H1 (cell line): Measurements from ENCODE around the gene VSNL1. TPM values are rescaled to one million over a fixed set of nuclear protein-coding genes. Genes with fewer than 3 reads are reported as not detected.

Experiments used
- CTCF ChIA-PET: fragments of 300-600 bp; sonication (Branson Sonifier 250); formaldehyde crosslinking; loops from one replicate; lab custom pipeline; 2021; ENCODE audit not compliant: partially characterized antibody; lab: Charles Lee
- POLR2A ChIA-PET: fragments of 300-600 bp; sonication (Branson Sonifier 250); formaldehyde crosslinking; loops from one replicate; lab custom pipeline; 2021; ENCODE audit warnings: inconsistent platforms; ENCODE audit not compliant: partially characterized antibody; lab: Charles Lee
- DNase-seq, 2 experiments: peaks; one replicate each; pipeline versions ENCODE4 v3.0.0 to v3.0.0-alpha.2; 2010 to 2022; ENCODE audit warnings: low spot score in 2 of 2, low read depth in 1 of 2, mixed read lengths in 1 of 2
- FAIRE-seq: peaks from 2 replicates; lab custom pipeline; 2011; peaks lifted over from hg19 to GRCh38; lab: Jason Lieb, UNC
- H2AFZ ChIP-seq: 2 replicates; pipeline ENCODE4 v1.8.1; 2012; ENCODE audit warnings: low read length, inconsistent platforms
- H2AK5ac ChIP-seq: 2 replicates; pipeline ENCODE4 v1.6.1; 2013; ENCODE audit warnings: low read depth, low read length
- H2BK120ac ChIP-seq: replicated peaks from 2 replicates; pipeline ENCODE3; 2013; ENCODE audit warnings: low read depth, low read length, inconsistent platforms
- H2BK12ac ChIP-seq: 2 replicates; pipeline ENCODE4 v1.6.1; 2013; ENCODE audit warnings: low read depth, low read length
- H2BK15ac ChIP-seq: 2 replicates; pipeline ENCODE4 v1.6.1; 2013; ENCODE audit warnings: low read length
- H2BK20ac ChIP-seq: 2 replicates; pipeline ENCODE4 v1.6.1; 2013; ENCODE audit warnings: low read length
- H2BK5ac ChIP-seq: 2 replicates; pipeline ENCODE4 v1.6.1; 2013; ENCODE audit warnings: low read depth, low read length
- H3K14ac ChIP-seq: 2 replicates; pipeline ENCODE4 v1.6.1; 2013; ENCODE audit warnings: inconsistent platforms; ENCODE audit not compliant: insufficient read length
- H3K18ac ChIP-seq: 2 replicates; pipeline ENCODE4 v1.6.1; 2013; ENCODE audit warnings: low read length; ENCODE audit errors: extremely low read depth
- H3K23ac ChIP-seq: 2 replicates; pipeline ENCODE4 v1.6.1; 2013; ENCODE audit warnings: inconsistent platforms; ENCODE audit not compliant: insufficient read length
- H3K23me2 ChIP-seq: 2 replicates; pipeline ENCODE4 v1.6.1; 2013; ENCODE audit warnings: low read depth, low read length
- H3K27ac ChIP-seq: 2 replicates; pipeline ENCODE4 v1.6.1; 2011; ENCODE audit warnings: low read depth, low read length, inconsistent platforms
- H3K27me3 ChIP-seq, 4 experiments: replicated peaks in 1 of 4; 1 replicate in 1 of 4; 2 replicates in 3 of 4; pipeline versions ENCODE4 v1.6.1 to v1.8.1; 2011 to 2013; ENCODE audit warnings: low read length in 3 of 4, mild to moderate bottlenecking in 3 of 4, inconsistent platforms in 2 of 4, mixed read lengths in 2 of 4, moderate library complexity in 1 of 4; ENCODE audit not compliant: control insufficient read depth in 3 of 4, insufficient read depth in 3 of 4; ENCODE audit errors: extremely low read depth in 1 of 4
- H3K36me3 ChIP-seq, 4 experiments: 2 replicates each; pipeline versions ENCODE4 v1.6.1 to v1.8.1; 2011 to 2013; ENCODE audit warnings: mild to moderate bottlenecking in 4 of 4, low read length in 3 of 4, moderate library complexity in 2 of 4, control low read depth in 1 of 4, inconsistent platforms in 1 of 4; ENCODE audit not compliant: insufficient read depth in 4 of 4, control insufficient read depth in 2 of 4
- H3K4ac ChIP-seq: replicated peaks from 2 replicates; pipeline ENCODE3; 2013; ENCODE audit warnings: low read length, low read depth, mixed read lengths, inconsistent platforms; ENCODE audit not compliant: insufficient read length
- H3K4me1 ChIP-seq, 4 experiments: replicated peaks in 1 of 4; 1 replicate in 1 of 4; 2 replicates in 3 of 4; pipeline versions ENCODE4 v1.6.1 to v1.8.1; 2011 to 2013; ENCODE audit warnings: low read length in 3 of 4, inconsistent platforms in 2 of 4, mixed read lengths in 1 of 4; ENCODE audit not compliant: insufficient read depth in 4 of 4, control insufficient read depth in 3 of 4
- H3K4me2 ChIP-seq, 2 experiments: 2 replicates each; pipeline versions ENCODE4 v1.6.1 to v1.8.1; 2011 to 2013; ENCODE audit warnings: low read depth in 2 of 2, low read length in 2 of 2, control low read depth in 1 of 2, inconsistent platforms in 1 of 2, mild to moderate bottlenecking in 1 of 2; ENCODE audit not compliant: insufficient read depth in 1 of 2
- H3K4me3 ChIP-seq, 4 experiments: fragments of 200-600, 300-600 bp in 1 of 4; sonication (generic), shearing (Covaris generic), sonication (Bioruptor Twin) in 1 of 4; 2 replicates each; pipeline versions ENCODE4 v1.5.1 to v1.8.1; 2011 to 2016; ENCODE audit warnings: low read length in 4 of 4, low read depth in 3 of 4, control low read depth in 2 of 4, inconsistent platforms in 2 of 4, mild to moderate bottlenecking in 2 of 4, mixed read lengths in 1 of 4, moderate library complexity in 1 of 4; ENCODE audit not compliant: insufficient read depth in 2 of 4; ENCODE audit errors: extremely low read depth in 1 of 4
- H3K56ac ChIP-seq: replicated peaks from 2 replicates; pipeline ENCODE3; 2013; ENCODE audit warnings: low read depth, mild to moderate bottlenecking, mixed read lengths, low read length, inconsistent platforms; ENCODE audit not compliant: insufficient read length
- H3K79me1 ChIP-seq: 2 replicates; pipeline ENCODE4 v1.6.1; 2013; ENCODE audit warnings: low read depth, low read length, control low read depth
- H3K79me2 ChIP-seq, 2 experiments: 2 replicates each; pipeline versions ENCODE4 v1.6.1 to v1.8.1; 2012 to 2013; ENCODE audit warnings: low read length in 2 of 2, mild to moderate bottlenecking in 2 of 2, inconsistent platforms in 1 of 2; ENCODE audit not compliant: insufficient read depth in 2 of 2, control insufficient read depth in 1 of 2
- H3K9ac ChIP-seq, 4 experiments: replicated peaks in 1 of 4; 1 replicate in 1 of 4; 2 replicates in 3 of 4; pipeline versions ENCODE4 v1.6.1 to v1.8.1; 2011 to 2013; ENCODE audit warnings: low read depth in 3 of 4, low read length in 3 of 4, control low read depth in 2 of 4, mild to moderate bottlenecking in 2 of 4, moderate library complexity in 2 of 4, inconsistent platforms in 1 of 4; ENCODE audit errors: extremely low read depth in 1 of 4
- H3K9me3 ChIP-seq, 2 experiments: 2 replicates each; pipeline versions ENCODE4 v1.6.1 to v1.8.1; 2012 to 2013; ENCODE audit warnings: mild to moderate bottlenecking in 2 of 2, moderate library complexity in 2 of 2, control low read depth in 1 of 2, inconsistent platforms in 1 of 2, low read depth in 1 of 2, low read length in 1 of 2, mixed read lengths in 1 of 2; ENCODE audit not compliant: insufficient read depth in 2 of 2
- H4K20me1 ChIP-seq, 2 experiments: replicated peaks in 1 of 2; 2 replicates each; pipeline versions ENCODE3 to v1.8.1; 2011 to 2013; ENCODE audit warnings: inconsistent platforms in 2 of 2, low read length in 2 of 2, mild to moderate bottlenecking in 1 of 2; ENCODE audit not compliant: insufficient read depth in 2 of 2, control insufficient read depth in 1 of 2
- H4K5ac ChIP-seq: 2 replicates; pipeline ENCODE4 v1.6.1; 2013; ENCODE audit warnings: low read length, low read depth, mixed read lengths, inconsistent platforms; ENCODE audit not compliant: insufficient read length
- H4K8ac ChIP-seq: 2 replicates; pipeline ENCODE4 v1.8.0; 2013; ENCODE audit warnings: mild to moderate bottlenecking, moderate library complexity, low read length, inconsistent platforms; ENCODE audit not compliant: insufficient read depth; ENCODE audit errors: extremely low read depth
- H4K91ac ChIP-seq: replicated peaks from 2 replicates; pipeline ENCODE3; 2013; ENCODE audit warnings: low read length, mixed read lengths, inconsistent platforms; ENCODE audit not compliant: insufficient read length
- WGBS, 2 experiments: shearing (Covaris generic) in 1 of 2; methylation state at CpG; one replicate each; pipeline versions ENCODE4 v1.1.6 to v1.1.7; 2013 to 2015; ENCODE audit warnings: low lambda C conversion rate in 2 of 2, mixed read lengths in 2 of 2, inconsistent platforms in 1 of 2, low coverage in 1 of 2, missing lambda C conversion rate in 1 of 2; ENCODE audit not compliant: insufficient replicate concordance in 2 of 2, insufficient coverage in 1 of 2, insufficient read length in 1 of 2; ENCODE audit errors: extremely low coverage in 1 of 2, missing lambda C conversion rate in 1 of 2; 5-methylcytosine and 5-hydroxymethylcytosine counted together
- polyA plus RNA-seq, 7 experiments: library from polyadenylated mRNA; depleted of rRNA in 3 of 7; stranded (reverse) in 5 of 7; unstranded in 2 of 7; fragments of >200 nt in 5 of 7; fragments of 200-250 nt in 2 of 7; gene quantifications; 1 replicate in 5 of 7; 2 replicates in 1 of 7; 4 replicates in 1 of 7; pipeline versions ENCODE4 v1.2.1 to v1.2.3, GENCODE V29; 2011 to 2013; ENCODE audit warnings: missing spikeins in 2 of 7, mixed read lengths in 2 of 7
- total RNA-seq: library from RNA; stranded (reverse); fragmentation: NEBNext Ultra II Directional; extraction: Animal tissue kit (Norgen Biotek cat#: 25700); gene quantifications from 2 replicates; pipeline ENCODE4 v1.2.1, GENCODE V29; 2021

VSNL1 gene
- total and polyA plus RNA-seq, 2 of the 8 experiments (the other 6 are each of a cell fraction or from before 2014, with no cell fraction given) = 49.4 to 108 TPM

- H2AK5ac ChIP-seq = no peak overlapping the region
- H4K8ac ChIP-seq = no peak overlapping the region
- H3K4me2 ChIP-seq = no peak overlapping the region
- no peak overlapping the region for H2BK120ac ChIP-seq
- H3K36me3 ChIP-seq = no peaks in the 10 kb centered on the region; a peak in 1 of 8 replicates
- peaks cover 5 to 85% of the 10 kb centered on the region in 2 experiments; a peak in 3 of 4 replicates for H3K79me2 ChIP-seq
- H3K18ac ChIP-seq = no peak overlapping the region
- no peak overlapping the region for H3K23ac ChIP-seq
- 79% methylated on average over 2 of the region's 2 CpGs; no CpG with 5 or more reads in 1 of the 2 experiments for WGBS, 2 experiments
- no peak overlapping the region for H3K14ac ChIP-seq
- no peak overlapping the region for H3K4me3 ChIP-seq
- no peak overlapping the region for H2BK20ac ChIP-seq
- FAIRE-seq = no peak
- H3K56ac ChIP-seq = no peak overlapping the region
- no peak overlapping the region for H4K91ac ChIP-seq
- H3K23me2 ChIP-seq = no peaks in the 10 kb centered on the region
- ChIA-PET POLR2A (interaction anchor here (1.4 kb wide), 1 partner anchor 8 kb away, joined by 3 read pairs; no protein-coding TSS in a partner anchor), CTCF (interaction anchor here (1.3 kb wide), 1 partner anchor 11 kb away, joined by 3 read pairs; no protein-coding TSS in a partner anchor)
- H3K27me3 ChIP-seq = no peaks in the 10 kb centered on the region
- DNase-seq = no peak
- H3K9me3 ChIP-seq = no peaks in the 10 kb centered on the region
- H3K9ac ChIP-seq = no peak overlapping the region
- H2BK15ac ChIP-seq = no peak overlapping the region
- peaks cover 0 to 6% of the 10 kb centered on the region in 2 experiments for H4K20me1 ChIP-seq
- H2AFZ ChIP-seq = no peak overlapping the region
- H3K27ac ChIP-seq = no peak overlapping the region
- no peak overlapping the region for H2BK5ac ChIP-seq
- H2BK12ac ChIP-seq = no peak overlapping the region
- H3K4ac ChIP-seq = no peak overlapping the region
- no peak overlapping the region for H4K5ac ChIP-seq
- H3K4me1 ChIP-seq = peaks cover 0 to 22% (median 8%) of the 10 kb centered on the region in 4 experiments; a peak in 5 of 7 replicates
- H3K79me1 ChIP-seq = peaks cover 11% of the 10 kb centered on the region
Measured at GRCh38 chr2:17581831-17582230, 41.3 kb downstream of the VSNL1 start.
